Activated naive CD4-positive, alpha-beta T cell treated with anti-CD3 and anti-CD28 coated beads, Interleukin-2, amount 10 ng/mL, durations not matched to agents 7 days and 5 days (primary cell): ENCODE results near the gene GOLPH3.
"Not testable (repeated sequence)": the region's sequence is repeated elsewhere in the genome, so short reads cannot be mapped to it uniquely, and the experiment has no call there.

Source experiments
- CTCF ChIA-PET: fragments of 350-600 bp; sonication (Branson Sonifier 250); formaldehyde crosslinking; loops from one replicate; lab custom pipeline; 2021; ENCODE audit warnings: antibody characterized with exemption; lab: Charles Lee
- DNase-seq: peaks from one replicate; pipeline ENCODE4 v3.0.0-alpha.2; 2020
- H3K27ac Mint-ChIP-seq: one replicate; pipeline ENCODE4 v1.8.0; 2021; ENCODE audit warnings: mild to moderate bottlenecking, moderate library complexity, mixed read lengths
- H3K27me3 Mint-ChIP-seq: one replicate; pipeline ENCODE4 v1.8.0; 2021; ENCODE audit warnings: mild to moderate bottlenecking, mixed read lengths
- H3K36me3 Mint-ChIP-seq: one replicate; pipeline ENCODE4 v1.8.0; 2021; ENCODE audit warnings: mixed read lengths
- H3K4me1 Mint-ChIP-seq: one replicate; pipeline ENCODE4 v1.8.0; 2021; ENCODE audit warnings: mixed read lengths
- H3K4me3 Mint-ChIP-seq: one replicate; pipeline ENCODE4 v1.8.0; 2021; ENCODE audit warnings: mild to moderate bottlenecking, moderate library complexity, mixed read lengths
- H3K9me3 Mint-ChIP-seq: one replicate; pipeline ENCODE4 v1.8.0; 2021; ENCODE audit warnings: mixed read lengths

The GOLPH3 gene

DNA sequence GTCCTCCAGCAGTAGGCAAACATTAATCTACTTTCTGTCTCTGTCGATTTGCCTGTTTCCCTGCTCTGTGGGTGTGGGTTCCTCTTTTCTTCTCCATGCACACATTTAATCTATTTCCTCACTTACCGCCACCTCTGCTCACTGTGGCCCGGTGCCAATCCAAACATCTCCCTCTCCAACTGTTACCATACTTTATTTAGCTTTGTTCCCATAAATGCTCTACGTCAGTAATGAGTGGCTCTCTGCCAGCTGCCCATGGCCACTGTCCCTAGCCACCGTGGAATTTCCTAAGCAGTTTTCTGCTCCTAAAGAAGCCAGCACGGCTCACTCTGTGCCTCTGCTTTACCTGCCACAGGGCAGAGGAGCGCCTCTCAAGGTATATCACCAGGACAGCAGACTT is 19.5 kb upstream of the GOLPH3 start:
- no peak for DNase-seq
- Mint-ChIP-seq H3K27ac (no peak overlapping the region), H3K4me3 (no peak overlapping the region), H3K27me3 (peaks cover 30% of the 10 kb centered on the region), H3K36me3 (no peaks in the 10 kb centered on the region), H3K4me1 (no peaks in the 10 kb centered on the region), H3K9me3 (no peaks in the 10 kb centered on the region)
- CTCF ChIA-PET = no interaction called here

DNA sequence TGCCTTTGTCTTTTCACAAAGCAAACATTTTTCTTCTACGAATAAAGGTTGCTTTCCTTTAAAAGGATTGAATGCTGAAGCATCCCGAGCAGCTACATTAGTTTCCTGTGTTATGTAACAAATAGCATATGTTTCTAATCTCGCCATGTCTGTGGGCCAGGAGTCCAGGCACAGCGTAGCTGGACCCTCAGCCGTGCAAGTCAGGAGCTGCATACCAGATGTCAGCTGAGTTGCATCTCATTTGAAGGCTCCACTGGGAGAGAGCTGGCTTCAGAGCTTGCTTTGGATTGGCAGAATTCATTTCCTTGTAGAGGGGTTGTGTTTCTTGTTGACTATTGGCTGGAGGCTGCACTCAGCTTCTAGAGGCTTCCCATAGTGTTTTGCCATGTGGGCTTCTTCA is 16.0 kb upstream of the GOLPH3 start:
- Mint-ChIP-seq H3K4me3 (no peak overlapping the region), H3K4me1 (no peaks in the 10 kb centered on the region), H3K9me3 (peaks cover 5% of the 10 kb centered on the region), H3K27me3 (peaks cover 17% of the 10 kb centered on the region), H3K36me3 (no peaks in the 10 kb centered on the region), H3K27ac (no peak overlapping the region)
- no peak for DNase-seq
- CTCF ChIA-PET = no interaction called here

DNA sequence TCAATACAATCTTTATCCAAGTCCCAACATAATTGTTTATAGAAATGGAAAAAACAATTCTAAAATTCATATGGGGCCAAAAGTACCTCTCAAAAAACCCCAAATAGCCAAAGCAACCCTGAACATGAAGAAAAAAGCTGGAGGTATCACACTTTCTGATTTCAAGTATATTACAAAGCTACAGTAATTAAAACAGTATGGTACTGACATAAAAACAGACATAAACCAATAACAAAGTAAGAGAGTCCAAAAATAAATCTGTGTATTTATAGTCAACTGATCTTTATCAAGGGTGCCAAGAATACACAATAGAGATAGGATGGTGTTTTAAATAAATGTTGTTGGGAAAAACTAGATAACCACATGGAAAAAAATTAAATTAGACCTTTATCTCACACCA is 13.6 kb upstream of the GOLPH3 start:
- Mint-ChIP-seq H3K36me3 (no peaks in the 10 kb centered on the region), H3K4me1 (peaks cover 2% of the 10 kb centered on the region), H3K4me3 (no peak overlapping the region), H3K27ac (no peak overlapping the region), H3K27me3 (no peaks in the 10 kb centered on the region), H3K9me3 (peaks cover 5% of the 10 kb centered on the region)
- CTCF ChIA-PET = no interaction called here
- no peak for DNase-seq

DNA sequence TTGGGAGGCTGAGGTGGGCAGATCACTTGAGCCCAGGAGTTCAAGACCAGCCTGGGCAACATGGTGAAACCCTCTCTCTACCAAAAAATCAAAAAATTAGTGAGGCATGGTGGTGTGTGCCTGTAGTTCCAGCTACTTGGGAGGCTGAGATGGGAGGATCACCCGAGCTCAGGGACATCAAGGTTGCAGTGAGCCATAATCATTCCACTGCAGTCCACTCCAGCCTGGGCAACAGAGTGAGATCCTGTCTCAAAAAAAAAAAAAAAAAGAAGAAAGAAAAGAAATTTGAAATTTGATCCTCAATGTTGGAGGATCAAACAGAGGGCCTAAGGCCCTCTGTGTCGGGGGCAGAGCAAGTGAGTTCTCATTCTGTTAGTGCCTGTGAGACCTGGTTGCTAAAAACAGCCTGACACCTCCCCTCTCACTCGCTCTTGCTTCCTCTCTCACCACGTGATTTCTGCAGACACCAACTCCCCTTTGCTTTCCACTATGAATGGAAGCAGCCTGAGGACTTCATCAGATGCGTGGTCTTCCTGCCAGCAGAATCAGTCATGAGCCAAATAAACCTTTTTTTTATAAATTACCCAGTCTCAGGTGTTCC is 8.4 kb upstream of the GOLPH3 start:
- Mint-ChIP-seq H3K27ac (no peak overlapping the region), H3K9me3 (peaks cover 3% of the 10 kb centered on the region), H3K36me3 (no peaks in the 10 kb centered on the region), H3K27me3 (peaks cover 20% of the 10 kb centered on the region), H3K4me1 (peaks cover 3% of the 10 kb centered on the region), H3K4me3 (no peak overlapping the region)
- DNase-seq = no peak
- CTCF ChIA-PET = no interaction called here

DNA sequence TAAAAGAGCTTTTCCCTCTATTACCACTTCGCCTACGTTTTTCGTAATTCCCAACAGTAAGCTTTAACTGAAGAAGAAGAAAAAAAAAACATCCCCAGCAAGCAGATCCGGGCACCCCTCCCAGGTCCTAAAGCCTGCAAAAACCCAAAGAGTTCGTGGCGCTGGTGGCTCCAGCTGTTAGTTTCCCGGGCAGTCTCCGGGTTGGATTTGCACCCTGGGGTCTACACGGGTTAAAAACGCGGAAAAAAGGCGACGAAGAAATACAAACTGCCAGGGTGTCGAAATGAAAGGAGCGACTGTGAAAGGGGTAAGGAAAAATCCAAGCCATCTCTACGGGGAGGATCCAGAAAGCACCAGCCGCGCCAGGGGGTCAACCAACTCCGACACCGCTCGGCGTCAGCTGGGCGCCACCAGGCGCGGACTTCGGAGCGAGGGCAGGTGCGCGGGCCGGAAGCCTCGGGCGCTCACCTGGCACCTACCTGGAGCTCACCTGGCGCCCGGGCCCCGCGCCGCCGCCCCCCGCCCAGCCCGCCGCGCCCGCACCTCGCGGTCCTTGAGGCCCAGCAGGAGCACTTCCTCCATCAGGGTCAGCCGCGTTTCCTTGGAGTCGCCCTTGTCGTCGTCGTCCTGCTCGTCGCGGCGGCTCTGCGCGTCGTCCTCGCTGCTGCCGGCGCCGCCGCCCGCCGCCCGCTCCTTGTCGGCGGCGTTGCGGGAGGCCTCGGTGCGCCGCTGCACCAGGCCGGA is 680 bp downstream of the GOLPH3 start:
- Mint-ChIP-seq H3K27me3 (peaks cover 5% of the 10 kb centered on the region), H3K27ac (peak overlapping the region; percentile 98), H3K4me3 (peak overlapping the region; percentile 98), H3K4me1 (peaks cover 50% of the 10 kb centered on the region), H3K9me3 (no peaks in the 10 kb centered on the region), H3K36me3 (peaks cover 43% of the 10 kb centered on the region)
- CTCF ChIA-PET = interaction anchor here (1.7 kb wide), 1 partner anchor 156 kb away, joined by 6 read pairs; no protein-coding TSS in a partner anchor
- DNase-seq = peak; percentile 69

DNA sequence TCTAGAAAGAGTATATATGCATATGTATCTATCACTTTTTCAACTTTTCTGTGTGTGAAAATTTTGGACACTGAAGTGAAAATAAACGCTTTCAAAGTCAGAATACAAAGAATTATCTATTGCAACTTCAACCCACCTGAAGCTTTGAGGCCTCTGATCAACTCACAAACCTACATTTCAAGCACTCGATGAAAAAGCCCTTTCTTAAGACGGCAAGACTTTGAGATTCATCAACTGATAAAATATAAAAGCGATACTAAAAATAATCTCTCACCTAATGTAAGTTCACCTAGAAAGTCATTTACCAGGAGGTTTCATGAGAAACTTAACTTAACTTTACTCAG is 1.2 kb downstream of the GOLPH3 start:
- DNase-seq = no peak
- peaks cover 51% of the 10 kb centered on the region for H3K4me1 Mint-ChIP-seq
- H3K9me3 Mint-ChIP-seq = no peaks in the 10 kb centered on the region
- H3K27me3 Mint-ChIP-seq = no peaks in the 10 kb centered on the region
- H3K4me3 Mint-ChIP-seq = peak overlapping the region; percentile 98
- CTCF ChIA-PET = interaction anchor here (1.0 to 1.7 kb wide), 2 partner anchors 32 to 156 kb away, joined by 5 to 6 read pairs; no protein-coding TSS in a partner anchor
- peaks cover 46% of the 10 kb centered on the region for H3K36me3 Mint-ChIP-seq
- peak overlapping the region; percentile 98 for H3K27ac Mint-ChIP-seq

DNA sequence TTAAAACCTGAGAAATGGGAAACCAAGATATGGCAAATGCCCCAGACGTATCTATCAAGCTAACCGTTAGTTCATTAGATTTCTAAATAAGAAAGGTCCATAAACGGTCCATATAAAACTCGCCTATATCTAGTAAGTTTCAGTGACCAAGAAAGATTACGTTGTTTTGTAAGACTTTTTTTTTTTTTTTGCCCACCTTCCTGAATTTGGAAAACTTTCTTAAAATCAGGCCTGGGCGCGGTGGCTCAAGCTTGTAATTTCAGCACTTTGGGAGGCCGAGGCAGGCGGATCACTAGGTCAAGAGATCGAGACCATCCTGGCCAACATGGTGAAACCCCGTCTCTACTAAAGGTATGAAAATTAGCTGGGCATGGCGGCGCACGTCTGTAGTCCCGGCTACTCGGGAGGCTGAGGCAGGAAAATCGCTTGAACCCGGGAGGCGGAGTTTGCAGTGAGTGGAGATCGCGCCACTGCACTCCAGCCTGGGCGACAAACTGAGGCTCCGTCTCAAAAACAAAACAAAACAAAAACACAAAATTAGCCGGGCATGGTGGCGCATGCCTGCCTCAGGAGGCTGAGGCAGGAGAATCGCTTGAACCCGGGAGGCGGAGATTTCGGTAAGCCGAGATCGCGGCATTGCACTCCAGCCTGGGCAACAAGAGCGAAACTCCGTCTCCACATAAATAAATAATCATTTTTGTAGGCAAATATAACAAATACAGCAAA is 1.8 kb downstream of the GOLPH3 start:
- not testable (repeated sequence) for H3K9me3 Mint-ChIP-seq, H3K27me3 Mint-ChIP-seq
- CTCF ChIA-PET = interaction anchor here (1.0 kb wide), 1 partner anchor 33 kb away, joined by 5 read pairs; no protein-coding TSS in a partner anchor
- H3K4me3 Mint-ChIP-seq = peak overlapping the region; percentile 98
- peak overlapping the region; percentile 98 for H3K27ac Mint-ChIP-seq
- peaks cover 48% of the 10 kb centered on the region for H3K36me3 Mint-ChIP-seq
- peak; percentile 56 for DNase-seq
- H3K4me1 Mint-ChIP-seq = peaks cover 51% of the 10 kb centered on the region

DNA sequence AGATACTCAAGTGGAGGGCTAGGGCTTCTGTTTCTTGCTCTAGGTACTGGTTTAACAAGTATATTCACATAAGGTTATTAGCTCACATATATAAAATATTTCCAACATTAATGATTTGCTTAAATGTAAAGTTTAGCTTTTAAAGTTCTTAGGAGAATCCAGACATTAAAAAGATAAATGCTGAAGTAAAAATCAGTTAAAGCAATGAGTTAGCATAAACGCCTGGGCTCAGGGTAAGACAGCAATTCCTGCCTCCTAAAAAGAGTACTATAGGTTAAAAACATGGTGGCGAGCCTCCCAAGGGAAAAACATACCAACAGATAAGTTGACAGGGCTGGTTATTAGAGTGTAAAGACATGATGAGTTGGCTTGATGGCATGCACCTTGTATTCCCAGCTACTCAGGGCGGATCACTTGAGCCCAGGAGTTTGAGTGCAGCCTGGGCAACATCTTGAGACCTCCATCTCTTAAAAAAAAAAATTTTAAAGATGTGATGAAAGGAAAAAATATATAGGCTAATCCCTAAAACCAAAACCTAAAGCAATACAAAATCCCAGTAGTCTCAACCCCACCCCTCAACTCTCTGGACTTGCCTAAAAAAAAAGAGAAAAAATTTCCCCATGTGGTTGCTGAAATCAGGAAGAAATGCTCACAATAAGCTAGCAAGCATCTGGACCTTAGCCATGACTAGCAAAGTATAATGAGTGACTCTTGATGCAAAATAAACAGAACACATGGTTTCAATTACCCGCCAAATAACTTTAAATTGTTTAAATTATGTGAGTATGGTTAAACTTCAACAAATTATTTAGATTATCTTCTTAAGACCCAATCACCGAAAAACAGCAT is 3.6 kb downstream of the GOLPH3 start:
- peaks cover 51% of the 10 kb centered on the region for H3K4me1 Mint-ChIP-seq
- H3K9me3 Mint-ChIP-seq = no peaks in the 10 kb centered on the region
- H3K27me3 Mint-ChIP-seq = no peaks in the 10 kb centered on the region
- CTCF ChIA-PET = no interaction called here
- peak overlapping the region; percentile 29 for H3K4me3 Mint-ChIP-seq
- peaks cover 54% of the 10 kb centered on the region for H3K36me3 Mint-ChIP-seq
- DNase-seq = no peak
- no peak overlapping the region for H3K27ac Mint-ChIP-seq

DNA sequence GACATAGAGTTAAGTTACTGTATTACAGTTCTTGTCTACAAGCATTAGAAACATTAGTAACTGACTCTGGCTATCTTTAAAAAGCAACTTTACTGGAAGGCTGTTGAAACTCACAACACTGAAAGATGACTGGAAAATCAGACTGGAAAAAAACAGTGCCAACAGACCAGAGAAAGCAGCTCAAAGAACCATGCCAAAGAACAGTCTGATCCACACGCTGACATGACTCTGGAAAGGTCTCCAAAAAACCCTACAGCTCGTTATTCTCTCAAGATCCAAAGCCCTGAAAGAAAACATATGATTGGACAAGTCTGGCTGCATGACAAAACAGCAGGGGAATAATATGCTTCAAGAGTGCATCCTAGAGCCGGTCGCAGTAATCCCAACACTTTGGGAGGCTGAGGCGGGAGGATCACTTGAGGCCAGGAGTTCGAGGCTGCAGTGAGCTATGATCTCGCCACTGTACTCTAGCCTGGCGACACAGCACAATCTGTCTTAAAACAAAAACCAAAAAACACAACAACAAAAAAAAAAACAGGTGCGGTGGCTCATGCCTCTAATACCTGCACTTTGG is 5.6 kb downstream of the GOLPH3 start:
- CTCF ChIA-PET = no interaction called here
- Mint-ChIP-seq H3K4me1 (peaks cover 54% of the 10 kb centered on the region), H3K4me3 (no peak overlapping the region), H3K36me3 (peaks cover 60% of the 10 kb centered on the region), H3K27ac (no peak overlapping the region), H3K27me3 (no peaks in the 10 kb centered on the region), H3K9me3 (no peaks in the 10 kb centered on the region)
- DNase-seq = no peak

DNA sequence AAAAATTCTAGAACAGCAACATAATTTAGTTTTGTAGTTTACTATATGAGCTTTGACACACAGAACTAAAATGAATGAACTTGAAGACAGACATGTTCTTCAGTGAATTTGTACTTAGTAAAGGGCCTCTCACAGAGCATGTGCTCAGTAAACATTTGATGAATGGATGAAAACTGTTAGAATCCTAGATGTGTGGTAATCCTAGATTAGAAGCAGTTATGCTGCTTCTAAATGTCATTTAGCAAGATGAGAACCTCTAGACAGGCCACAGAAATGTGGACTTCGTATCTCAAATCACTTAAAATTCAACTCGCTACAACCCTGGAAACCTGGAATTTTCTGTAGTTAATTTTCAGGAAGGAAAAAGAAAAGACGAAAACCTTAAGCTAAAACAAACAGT is 8.5 kb downstream of the GOLPH3 start:
- Mint-ChIP-seq H3K27ac (no peak overlapping the region), H3K36me3 (peaks cover 42% of the 10 kb centered on the region), H3K9me3 (no peaks in the 10 kb centered on the region), H3K4me1 (peaks cover 41% of the 10 kb centered on the region), H3K27me3 (no peaks in the 10 kb centered on the region), H3K4me3 (no peak overlapping the region)
- CTCF ChIA-PET = no interaction called here
- no peak for DNase-seq

DNA sequence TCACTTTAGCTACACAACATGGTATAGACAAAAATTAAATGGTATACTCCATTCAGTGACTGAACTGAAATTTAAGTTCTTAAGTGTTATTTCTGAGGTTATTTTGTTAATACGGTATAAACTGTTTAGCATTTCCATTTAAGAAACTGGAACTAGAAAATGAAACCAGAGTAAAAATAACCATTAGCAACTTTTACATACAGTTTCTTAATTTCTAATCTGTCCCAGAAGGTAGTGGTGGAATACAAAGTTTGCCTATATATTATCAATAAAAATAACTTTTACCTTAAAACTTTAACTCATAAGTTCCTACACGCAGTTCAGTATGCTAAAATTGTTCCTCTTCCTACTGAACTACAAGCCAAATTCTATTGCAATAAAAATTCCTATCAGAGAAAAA is 10.3 kb downstream of the GOLPH3 start:
- CTCF ChIA-PET = interaction anchor here (0.9 to 1.5 kb wide), 3 partner anchors 13 to 166 kb away, joined by 3 to 4 read pairs (median 3); no protein-coding TSS in a partner anchor
- peaks cover 26% of the 10 kb centered on the region for H3K4me1 Mint-ChIP-seq
- H3K9me3 Mint-ChIP-seq = no peaks in the 10 kb centered on the region
- H3K27me3 Mint-ChIP-seq = no peaks in the 10 kb centered on the region
- H3K36me3 Mint-ChIP-seq = peaks cover 30% of the 10 kb centered on the region
- no peak overlapping the region for H3K27ac Mint-ChIP-seq
- DNase-seq = no peak
- no peak overlapping the region for H3K4me3 Mint-ChIP-seq

DNA sequence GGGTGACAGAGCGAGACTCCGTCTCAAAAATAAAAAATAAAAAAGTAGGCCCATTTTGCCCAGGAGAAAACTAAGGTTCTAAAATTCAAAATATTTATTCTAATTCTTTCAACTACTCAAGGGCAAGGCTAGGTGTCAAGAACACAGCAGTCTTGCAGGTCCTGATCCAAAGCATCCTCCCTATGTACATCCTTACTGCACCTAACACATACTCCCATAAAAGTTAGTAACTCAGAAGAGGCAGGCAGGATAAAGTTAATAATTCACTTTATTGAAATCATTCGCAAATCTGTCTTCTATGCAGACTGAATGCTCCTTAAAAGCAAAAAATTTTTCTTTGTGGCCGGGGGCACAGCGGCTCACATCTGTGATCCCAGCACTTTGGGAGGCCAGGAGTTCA is 11.1 kb downstream of the GOLPH3 start:
- no peak overlapping the region for H3K4me3 Mint-ChIP-seq
- no peak overlapping the region for H3K27ac Mint-ChIP-seq
- H3K4me1 Mint-ChIP-seq = peaks cover 21% of the 10 kb centered on the region
- CTCF ChIA-PET = interaction anchor here (0.9 kb wide), 1 partner anchor 14 kb away, joined by 4 read pairs; no protein-coding TSS in a partner anchor
- H3K36me3 Mint-ChIP-seq = peaks cover 24% of the 10 kb centered on the region
- DNase-seq = no peak
- no peaks in the 10 kb centered on the region for H3K9me3 Mint-ChIP-seq
- no peaks in the 10 kb centered on the region for H3K27me3 Mint-ChIP-seq

DNA sequence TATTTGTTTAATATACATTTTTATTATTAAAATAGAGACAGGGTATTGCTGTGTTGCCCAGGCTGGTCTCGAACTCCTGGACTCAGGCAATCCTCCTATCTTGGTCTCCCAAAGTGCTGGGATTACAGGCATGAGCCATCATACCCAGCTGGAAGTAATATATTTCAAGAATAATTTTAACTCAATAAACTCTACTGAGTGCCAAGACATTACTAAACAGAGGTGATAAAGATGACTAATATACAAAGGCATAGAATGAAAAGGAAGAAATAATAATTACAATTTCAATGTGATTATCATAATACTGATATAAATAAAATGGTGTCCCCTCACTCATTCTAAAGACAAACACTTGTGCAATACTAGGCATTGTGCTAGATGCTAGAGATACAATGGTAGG is 13.9 kb downstream of the GOLPH3 start:
- CTCF ChIA-PET = no interaction called here
- Mint-ChIP-seq H3K4me1 (peaks cover 15% of the 10 kb centered on the region), H3K27ac (no peak overlapping the region), H3K36me3 (peaks cover 16% of the 10 kb centered on the region), H3K4me3 (no peak overlapping the region), H3K27me3 (no peaks in the 10 kb centered on the region), H3K9me3 (no peaks in the 10 kb centered on the region)
- no peak for DNase-seq
